Measurements from ENCODE around the gene LRIT3.

- TF ChIP-seq CTCF (IDR thresholded peaks at IDR 0.05) (no peak), EZH2 (IDR thresholded peaks at IDR 0.05) (no peak), EZH2phosphoT487 (IDR thresholded peaks at IDR 0.05) (no peak)
Measured at GRCh38 chr4:109890076-109890475, 42.2 kb downstream of the LRIT3 start.
